Measurements from ENCODE around the gene OLR1.

DNA sequence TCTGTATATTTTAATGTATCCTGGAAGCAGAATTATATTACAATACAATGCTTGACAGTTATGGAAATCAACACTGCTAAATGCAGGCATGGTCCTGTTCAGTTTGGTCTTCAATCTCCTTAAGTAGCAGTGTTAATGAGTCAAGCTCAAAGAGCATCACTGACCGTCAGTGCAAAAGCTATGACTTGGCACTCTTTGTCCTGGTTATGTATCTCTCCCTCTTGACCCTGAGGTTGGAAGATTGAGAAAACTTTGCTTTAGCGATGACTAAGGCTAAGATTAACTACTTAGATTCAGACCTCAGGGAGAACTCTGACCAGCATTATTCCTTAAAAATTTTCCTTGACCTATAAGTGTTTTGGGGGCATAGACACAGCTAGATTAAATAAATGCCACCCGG is 52.9 kb downstream of the OLR1 start:
- TF ChIP-seq, protein P1, sequence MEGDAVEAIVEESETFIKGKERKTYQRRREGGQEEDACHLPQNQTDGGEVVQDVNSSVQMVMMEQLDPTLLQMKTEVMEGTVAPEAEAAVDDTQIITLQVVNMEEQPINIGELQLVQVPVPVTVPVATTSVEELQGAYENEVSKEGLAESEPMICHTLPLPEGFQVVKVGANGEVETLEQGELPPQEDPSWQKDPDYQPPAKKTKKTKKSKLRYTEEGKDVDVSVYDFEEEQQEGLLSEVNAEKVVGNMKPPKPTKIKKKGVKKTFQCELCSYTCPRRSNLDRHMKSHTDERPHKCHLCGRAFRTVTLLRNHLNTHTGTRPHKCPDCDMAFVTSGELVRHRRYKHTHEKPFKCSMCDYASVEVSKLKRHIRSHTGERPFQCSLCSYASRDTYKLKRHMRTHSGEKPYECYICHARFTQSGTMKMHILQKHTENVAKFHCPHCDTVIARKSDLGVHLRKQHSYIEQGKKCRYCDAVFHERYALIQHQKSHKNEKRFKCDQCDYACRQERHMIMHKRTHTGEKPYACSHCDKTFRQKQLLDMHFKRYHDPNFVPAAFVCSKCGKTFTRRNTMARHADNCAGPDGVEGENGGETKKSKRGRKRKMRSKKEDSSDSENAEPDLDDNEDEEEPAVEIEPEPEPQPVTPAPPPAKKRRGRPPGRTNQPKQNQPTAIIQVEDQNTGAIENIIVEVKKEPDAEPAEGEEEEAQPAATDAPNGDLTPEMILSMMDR (IDR thresholded peaks at IDR 0.05) = no peak
- TF ChIP-seq TEAD4 (CRISPR knock-in tag; IDR thresholded peaks at IDR 0.05) (no peak), ZBTB21 (CRISPR knock-in tag; IDR thresholded peaks at IDR 0.05; ENCODE audit: borderline replicate concordance) (no peak), SP1 (CRISPR knock-in tag; conservative IDR thresholded peaks at IDR 0.05) (no peak)
- TF ChIP-seq, protein P2, sequence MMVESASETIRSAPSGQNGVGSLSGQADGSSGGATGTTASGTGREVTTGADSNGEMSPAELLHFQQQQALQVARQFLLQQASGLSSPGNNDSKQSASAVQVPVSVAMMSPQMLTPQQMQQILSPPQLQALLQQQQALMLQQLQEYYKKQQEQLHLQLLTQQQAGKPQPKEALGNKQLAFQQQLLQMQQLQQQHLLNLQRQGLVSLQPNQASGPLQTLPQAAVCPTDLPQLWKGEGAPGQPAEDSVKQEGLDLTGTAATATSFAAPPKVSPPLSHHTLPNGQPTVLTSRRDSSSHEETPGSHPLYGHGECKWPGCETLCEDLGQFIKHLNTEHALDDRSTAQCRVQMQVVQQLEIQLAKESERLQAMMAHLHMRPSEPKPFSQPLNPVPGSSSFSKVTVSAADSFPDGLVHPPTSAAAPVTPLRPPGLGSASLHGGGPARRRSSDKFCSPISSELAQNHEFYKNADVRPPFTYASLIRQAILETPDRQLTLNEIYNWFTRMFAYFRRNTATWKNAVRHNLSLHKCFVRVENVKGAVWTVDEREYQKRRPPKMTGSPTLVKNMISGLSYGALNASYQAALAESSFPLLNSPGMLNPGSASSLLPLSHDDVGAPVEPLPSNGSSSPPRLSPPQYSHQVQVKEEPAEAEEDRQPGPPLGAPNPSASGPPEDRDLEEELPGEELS (CRISPR knock-in tag; IDR thresholded peaks at IDR 0.05) = no peak
